ENCODE results near the gene NEAT1. TPM values are rescaled to one million over a fixed set of nuclear protein-coding genes. Genes with fewer than 3 reads are reported as not detected.

Gene NEAT1
- polyA plus RNA-seq, 1 experiment, result 72.3 TPM

GRCh38 chr11:65392186-65392829, 30.3 kb upstream of the NEAT1 start:
- Histone ChIP-seq H3K4me3 (ENCODE audit: low read depth, low read length) (no peak overlapping the region), H3K27ac (ENCODE audit: low read depth, low read length) (no peak overlapping the region), H3K27me3 (ENCODE audit: control insufficient read depth, insufficient read depth, low read length) (no peaks in the 10 kb centered on the region), H3K9me3 (ENCODE audit: control insufficient read depth, insufficient read depth, low read length) (no peaks in the 10 kb centered on the region)
- no peak for DNase-seq (ENCODE audit: low read depth, low spot score)
- POLR2A ChIA-PET, result interaction anchor here (0.7 kb wide), 1 partner anchor 112 kb away, joined by 5 read pairs; no protein-coding TSS in a partner anchor
- CTCF ChIA-PET, result interaction anchor here (3.2 kb wide), 1 partner anchor 23 kb away, joined by 18 read pairs; no protein-coding TSS in a partner anchor
- TF ChIP-seq CTCF (IDR thresholded peaks at IDR 0.05; ENCODE audit: low read depth, low read length), result no peak

- Histone ChIP-seq H3K9me3 (ENCODE audit: control insufficient read depth, insufficient read depth, low read length) (no peaks in the 10 kb centered on the region), H3K27me3 (ENCODE audit: control insufficient read depth, insufficient read depth, low read length) (no peaks in the 10 kb centered on the region), H3K4me3 (ENCODE audit: low read depth, low read length) (no peak overlapping the region), H3K27ac (ENCODE audit: low read depth, low read length) (no peak overlapping the region)
- POLR2A ChIA-PET, result interaction anchor here (0.7 kb wide), 1 partner anchor 111 kb away, joined by 5 read pairs; no protein-coding TSS in a partner anchor
- CTCF ChIA-PET, result interaction anchor here (3.2 kb wide), 1 partner anchor 23 kb away, joined by 18 read pairs; no protein-coding TSS in a partner anchor
- TF ChIP-seq CTCF (IDR thresholded peaks at IDR 0.05; ENCODE audit: low read depth, low read length), result no peak
- no peak for DNase-seq (ENCODE audit: low read depth, low spot score)
These were observed 29.7 kb upstream of the NEAT1 start for GRCh38 chr11:65392899-65393298.

- no peaks in the 10 kb centered on the region for H3K9me3 ChIP-seq (ENCODE audit: control insufficient read depth, insufficient read depth, low read length)
- POLR2A ChIA-PET, result no interaction called here
- no peak for DNase-seq (ENCODE audit: low read depth, low spot score)
These were observed 29.0 kb upstream of the NEAT1 start for GRCh38 chr11:65393513-65394079.

GRCh38 chr11:65394125-65394536, 28.5 kb upstream of the NEAT1 start:
- H3K4me3 ChIP-seq (ENCODE audit: low read depth, low read length), result no peak overlapping the region
- ChIA-PET POLR2A (no interaction called here), CTCF (no interaction called here)
- no peak overlapping the region for H3K27ac ChIP-seq (ENCODE audit: low read depth, low read length)
- TF ChIP-seq CTCF (IDR thresholded peaks at IDR 0.05; ENCODE audit: low read depth, low read length), result no peak
- no peaks in the 10 kb centered on the region for H3K27me3 ChIP-seq (ENCODE audit: control insufficient read depth, insufficient read depth, low read length)
- no peaks in the 10 kb centered on the region for H3K9me3 ChIP-seq (ENCODE audit: control insufficient read depth, insufficient read depth, low read length)
- no peak for DNase-seq (ENCODE audit: low read depth, low spot score)

More at GRCh38 chr11:65393513-65394079, 29.0 kb upstream of the NEAT1 start:
- H3K27ac ChIP-seq (ENCODE audit: low read depth, low read length), result no peak overlapping the region
- no peak overlapping the region for H3K4me3 ChIP-seq (ENCODE audit: low read depth, low read length)
- TF ChIP-seq CTCF (IDR thresholded peaks at IDR 0.05; ENCODE audit: low read depth, low read length), result no peak
- no peaks in the 10 kb centered on the region for H3K27me3 ChIP-seq (ENCODE audit: control insufficient read depth, insufficient read depth, low read length)
- CTCF ChIA-PET, result no interaction called here

- Histone ChIP-seq H3K4me3 (ENCODE audit: low read depth, low read length) (no peak overlapping the region), H3K9me3 (ENCODE audit: control insufficient read depth, insufficient read depth, low read length) (no peaks in the 10 kb centered on the region), H3K27ac (ENCODE audit: low read depth, low read length) (no peak overlapping the region), H3K27me3 (ENCODE audit: control insufficient read depth, insufficient read depth, low read length) (no peaks in the 10 kb centered on the region)
- no peak for DNase-seq (ENCODE audit: low read depth, low spot score)
- ChIA-PET POLR2A (no interaction called here), CTCF (no interaction called here)
- no peak for TF ChIP-seq CTCF (IDR thresholded peaks at IDR 0.05; ENCODE audit: low read depth, low read length)
These were observed 26.6 kb upstream of the NEAT1 start for GRCh38 chr11:65395961-65396530.
